Adrenal gland (tissue), 5 donors: ENCODE measurements around the gene SLC51B.

Experiments
- POLR2A ChIP-seq, 2 donors: fragments of 450-650 bp; IDR thresholded peaks; one replicate each; pipeline ENCODE4 v1.6.1; 2017; ENCODE audit warnings: antibody characterized with exemption in 2 of 2, mild to moderate bottlenecking in 2 of 2, moderate library complexity in 1 of 2
- TF ChIP-seq, protein P1 (sequence below), 6 experiments: fragments of 450-650 bp in 4 of 6; fragments of 200-600 bp in 2 of 6; sonication (generic) in 1 of 6; IDR thresholded peaks; 1 replicate in 5 of 6; 2 replicates in 1 of 6; pipeline versions ENCODE4 v1.5.1 to v1.8.0; 2016 to 2021; ENCODE audit warnings: antibody characterized with exemption in 6 of 6, mild to moderate bottlenecking in 2 of 6, moderate library complexity in 1 of 6
- donor health status: DM: no; HTN: no; CAD: no.

DNA sequence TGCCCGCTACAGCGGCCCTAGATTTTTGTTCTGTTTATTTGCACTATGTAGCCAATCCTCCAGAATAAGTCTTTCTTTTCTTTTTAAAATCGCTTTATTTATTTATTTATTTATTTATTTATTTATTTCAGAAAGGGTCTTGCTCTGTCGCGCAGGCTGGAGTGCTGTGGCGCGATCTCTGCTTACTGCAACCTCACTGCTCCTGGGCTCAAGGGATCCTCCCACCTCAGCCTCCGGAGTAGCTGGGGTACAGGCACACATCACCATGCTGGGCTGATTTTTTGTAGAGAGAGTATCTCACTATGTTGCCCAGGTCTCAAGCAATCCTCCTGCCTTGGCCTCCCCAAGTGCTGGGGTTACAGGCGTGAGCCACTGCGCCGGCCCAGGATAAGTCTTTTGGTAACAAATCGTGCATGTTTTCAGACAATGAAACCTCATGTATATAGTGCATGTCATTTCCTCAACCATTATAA is 15.4 kb upstream of the SLC51B start:
- TF ChIP-seq, protein P1, sequence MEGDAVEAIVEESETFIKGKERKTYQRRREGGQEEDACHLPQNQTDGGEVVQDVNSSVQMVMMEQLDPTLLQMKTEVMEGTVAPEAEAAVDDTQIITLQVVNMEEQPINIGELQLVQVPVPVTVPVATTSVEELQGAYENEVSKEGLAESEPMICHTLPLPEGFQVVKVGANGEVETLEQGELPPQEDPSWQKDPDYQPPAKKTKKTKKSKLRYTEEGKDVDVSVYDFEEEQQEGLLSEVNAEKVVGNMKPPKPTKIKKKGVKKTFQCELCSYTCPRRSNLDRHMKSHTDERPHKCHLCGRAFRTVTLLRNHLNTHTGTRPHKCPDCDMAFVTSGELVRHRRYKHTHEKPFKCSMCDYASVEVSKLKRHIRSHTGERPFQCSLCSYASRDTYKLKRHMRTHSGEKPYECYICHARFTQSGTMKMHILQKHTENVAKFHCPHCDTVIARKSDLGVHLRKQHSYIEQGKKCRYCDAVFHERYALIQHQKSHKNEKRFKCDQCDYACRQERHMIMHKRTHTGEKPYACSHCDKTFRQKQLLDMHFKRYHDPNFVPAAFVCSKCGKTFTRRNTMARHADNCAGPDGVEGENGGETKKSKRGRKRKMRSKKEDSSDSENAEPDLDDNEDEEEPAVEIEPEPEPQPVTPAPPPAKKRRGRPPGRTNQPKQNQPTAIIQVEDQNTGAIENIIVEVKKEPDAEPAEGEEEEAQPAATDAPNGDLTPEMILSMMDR (IDR thresholded peaks at IDR 0.05): no peak
- no peak for TF ChIP-seq POLR2A (IDR thresholded peaks at IDR 0.05)
